Measurements from ENCODE around the gene TRIM47. TPM values are rescaled to one million over a fixed set of nuclear protein-coding genes. Genes with fewer than 3 reads are reported as not detected.

The TRIM47 gene
- total RNA-seq, 4 donors from 2014 or later: 67.8 to 147 (median 81.9) TPM

DNA sequence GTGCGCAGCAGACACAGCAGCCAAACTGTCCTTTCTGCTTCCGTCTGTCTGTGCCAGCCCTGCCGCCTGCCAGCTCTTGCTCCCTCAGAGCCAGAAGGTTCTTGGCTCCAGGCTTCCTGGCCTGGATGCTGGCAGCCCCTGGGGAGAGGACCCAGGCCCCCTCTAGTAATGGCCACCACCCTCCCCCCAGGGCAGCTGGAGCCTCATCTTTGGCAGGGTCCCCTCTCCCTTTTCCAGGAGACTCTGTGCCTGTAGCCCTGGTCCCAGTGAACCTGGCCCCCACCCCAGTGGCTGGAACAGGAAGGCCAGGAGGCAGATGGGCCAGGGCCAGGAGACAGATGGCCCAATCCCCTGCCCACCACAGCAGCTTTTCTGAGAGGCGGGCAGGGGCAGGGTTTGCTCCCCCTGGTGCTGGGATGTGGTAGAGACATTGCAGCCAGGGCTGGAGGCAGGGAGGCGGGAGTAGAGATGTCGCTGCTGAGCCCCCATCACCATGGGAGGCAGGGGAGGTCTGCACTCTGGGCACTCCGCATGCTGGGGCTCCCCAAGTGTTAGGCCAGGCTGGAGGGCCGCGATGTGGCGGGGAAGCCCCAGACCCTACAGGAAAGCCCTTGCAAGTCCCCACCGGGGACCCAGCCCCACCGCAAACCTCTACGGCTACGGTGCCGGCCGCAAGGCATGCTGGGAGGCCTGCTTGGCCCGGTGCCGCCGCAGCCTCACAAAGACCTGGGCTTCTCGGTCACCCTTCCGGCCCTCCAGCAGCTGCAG lies 50.9 kb downstream of the TRIM47 start:
- no peaks in the 10 kb centered on the region for H3K9me3 ChIP-seq
- H3K4me3 ChIP-seq: peak overlapping the region; percentile 48 to 53 (median 49)
- TF ChIP-seq, protein P1, sequence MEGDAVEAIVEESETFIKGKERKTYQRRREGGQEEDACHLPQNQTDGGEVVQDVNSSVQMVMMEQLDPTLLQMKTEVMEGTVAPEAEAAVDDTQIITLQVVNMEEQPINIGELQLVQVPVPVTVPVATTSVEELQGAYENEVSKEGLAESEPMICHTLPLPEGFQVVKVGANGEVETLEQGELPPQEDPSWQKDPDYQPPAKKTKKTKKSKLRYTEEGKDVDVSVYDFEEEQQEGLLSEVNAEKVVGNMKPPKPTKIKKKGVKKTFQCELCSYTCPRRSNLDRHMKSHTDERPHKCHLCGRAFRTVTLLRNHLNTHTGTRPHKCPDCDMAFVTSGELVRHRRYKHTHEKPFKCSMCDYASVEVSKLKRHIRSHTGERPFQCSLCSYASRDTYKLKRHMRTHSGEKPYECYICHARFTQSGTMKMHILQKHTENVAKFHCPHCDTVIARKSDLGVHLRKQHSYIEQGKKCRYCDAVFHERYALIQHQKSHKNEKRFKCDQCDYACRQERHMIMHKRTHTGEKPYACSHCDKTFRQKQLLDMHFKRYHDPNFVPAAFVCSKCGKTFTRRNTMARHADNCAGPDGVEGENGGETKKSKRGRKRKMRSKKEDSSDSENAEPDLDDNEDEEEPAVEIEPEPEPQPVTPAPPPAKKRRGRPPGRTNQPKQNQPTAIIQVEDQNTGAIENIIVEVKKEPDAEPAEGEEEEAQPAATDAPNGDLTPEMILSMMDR (IDR thresholded peaks at IDR 0.05): peak; percentile 69 to 78 (median 71)
- TF ChIP-seq EP300 (IDR thresholded peaks at IDR 0.05) (no peak), POLR2AphosphoS5 (IDR thresholded peaks at IDR 0.05) (peak; percentile 66)
- DNase-seq (ENCODE audit: extremely low spot score): no peak
- intact Hi-C loops (cut with DNase I): loop anchor here (10.0 kb wide), 1 partner anchor 63 kb away; the partner anchor contains the start of gene GALK1
- no peaks in the 10 kb centered on the region for H3K27me3 ChIP-seq
- WGBS: 25% methylated on average over 7 of the region's 21 CpGs
- H3K27ac ChIP-seq (replicated peaks in 1 of 4): peak overlapping the region; percentile 73 to 84 (median 78)
- peaks cover 28 to 40% (median 32%) of the 10 kb centered on the region in 4 donors for H3K4me1 ChIP-seq
- H3K36me3 ChIP-seq: peaks cover 0 to 70% (median 48%) of the 10 kb centered on the region in 4 donors

DNA sequence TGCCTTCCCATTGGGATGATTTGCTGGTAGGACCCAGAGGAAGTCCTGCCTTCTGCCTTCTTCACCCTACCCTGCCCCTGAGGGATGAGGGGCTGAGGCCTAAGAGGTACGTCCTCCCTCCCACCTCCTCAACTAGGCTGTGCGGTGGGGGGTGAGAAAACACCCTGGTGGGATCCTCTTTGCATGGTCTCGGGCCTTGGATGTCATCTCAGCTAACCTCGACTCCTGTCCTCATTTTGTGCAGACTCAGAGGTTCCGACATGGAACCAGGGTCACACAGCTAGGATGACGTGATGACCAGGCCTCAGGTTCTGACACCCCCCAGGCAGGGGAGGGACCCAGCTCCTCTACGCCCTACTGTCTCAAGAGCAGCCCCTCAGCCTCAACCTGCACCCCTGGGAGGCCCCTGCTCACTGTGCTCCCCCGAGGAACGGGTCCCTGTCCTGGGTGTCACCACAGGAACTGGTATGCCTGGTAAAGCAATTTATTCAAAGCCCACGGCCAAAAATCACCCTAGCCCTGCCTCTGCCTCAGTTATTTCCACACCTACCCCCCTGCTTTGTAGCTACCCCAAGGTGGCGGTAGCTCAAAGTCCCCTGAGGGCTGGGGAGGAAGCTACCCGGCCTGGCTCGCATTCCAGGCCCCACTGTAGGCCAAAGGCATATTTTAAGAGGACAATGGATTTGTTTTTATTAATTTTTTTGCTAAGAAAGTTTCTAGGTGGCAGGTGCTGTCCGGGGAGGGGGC lies 51.6 kb downstream of the TRIM47 start:
- DNase-seq (ENCODE audit: extremely low spot score): no peak

DNA sequence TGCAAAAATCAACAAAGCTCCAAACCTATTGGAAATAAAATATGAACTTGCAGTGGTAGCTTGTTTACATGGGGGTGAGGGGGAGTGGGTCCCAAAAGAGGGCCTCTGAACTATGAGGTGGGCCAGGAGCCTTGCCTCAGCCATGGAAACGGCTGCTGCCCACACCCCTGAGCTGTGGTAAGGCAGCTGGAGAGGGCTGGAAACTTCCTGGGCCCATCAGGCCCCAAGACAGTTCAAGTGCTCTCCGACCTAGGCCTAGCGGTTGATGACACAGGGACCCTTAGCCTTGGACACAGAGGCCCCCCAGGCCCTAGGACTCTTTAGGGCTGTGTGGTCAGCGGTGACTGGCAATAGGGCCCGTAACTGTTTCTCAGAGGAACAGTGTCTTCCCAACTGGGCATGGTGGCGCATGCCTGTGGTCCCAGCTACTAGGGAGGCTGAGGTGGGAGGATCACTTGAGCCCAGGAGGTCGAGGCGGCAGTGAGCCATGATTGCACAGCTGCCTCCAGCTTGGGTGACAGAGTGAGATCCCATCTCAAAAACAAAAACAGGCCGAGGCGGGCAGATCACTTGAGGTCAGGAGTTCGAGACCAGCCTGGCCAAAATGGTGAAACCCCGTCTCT lies 52.5 kb downstream of the TRIM47 start:
- intact Hi-C loops (cut with DNase I): loop anchor here (10.0 kb wide), 1 partner anchor 61 kb away; the partner anchor contains the start of gene GALK1
- Histone ChIP-seq H3K36me3 (peaks cover 5 to 79% (median 64%) of the 10 kb centered on the region in 4 donors), H3K4me3 (no peak overlapping the region), H3K27ac (replicated peaks in 1 of 4) (peak overlapping the region in 3 of 4 donors; percentile 44 to 84 (median 51)), H3K27me3 (no peaks in the 10 kb centered on the region), H3K9me3 (no peaks in the 10 kb centered on the region), H3K4me1 (peaks cover 26 to 45% (median 34%) of the 10 kb centered on the region in 4 donors)
- WGBS: 83% methylated on average over 12 of the region's 12 CpGs
- TF ChIP-seq, protein P1 (IDR thresholded peaks at IDR 0.05): no peak
- no peak for TF ChIP-seq POLR2AphosphoS5 (IDR thresholded peaks at IDR 0.05)
- no peak for TF ChIP-seq POLR2A (IDR thresholded peaks at IDR 0.05; ENCODE audit: low read depth)
- TF ChIP-seq EP300 (IDR thresholded peaks at IDR 0.05): no peak
- DNase-seq (ENCODE audit: extremely low spot score): no peak

More for the DNA sequence above, 51.6 kb downstream of the TRIM47 start:
- TF ChIP-seq EP300 (IDR thresholded peaks at IDR 0.05) (no peak), POLR2A (IDR thresholded peaks at IDR 0.05; ENCODE audit: low read depth) (no peak), POLR2AphosphoS5 (IDR thresholded peaks at IDR 0.05) (no peak)
- TF ChIP-seq, protein P1 (IDR thresholded peaks at IDR 0.05): no peak
- 59% methylated on average over 11 of the region's 14 CpGs for WGBS
- Histone ChIP-seq H3K4me3 (no peak overlapping the region), H3K27me3 (no peaks in the 10 kb centered on the region), H3K36me3 (peaks cover 0 to 78% (median 55%) of the 10 kb centered on the region in 4 donors), H3K9me3 (no peaks in the 10 kb centered on the region), H3K4me1 (peaks cover 26 to 45% (median 34%) of the 10 kb centered on the region in 4 donors), H3K27ac (replicated peaks in 1 of 4) (peak overlapping the region; percentile 73 to 84 (median 78))
- intact Hi-C loops (cut with DNase I): loop anchor here (10.0 kb wide), 1 partner anchor 62 kb away; the partner anchor contains the start of gene GALK1

DNA sequence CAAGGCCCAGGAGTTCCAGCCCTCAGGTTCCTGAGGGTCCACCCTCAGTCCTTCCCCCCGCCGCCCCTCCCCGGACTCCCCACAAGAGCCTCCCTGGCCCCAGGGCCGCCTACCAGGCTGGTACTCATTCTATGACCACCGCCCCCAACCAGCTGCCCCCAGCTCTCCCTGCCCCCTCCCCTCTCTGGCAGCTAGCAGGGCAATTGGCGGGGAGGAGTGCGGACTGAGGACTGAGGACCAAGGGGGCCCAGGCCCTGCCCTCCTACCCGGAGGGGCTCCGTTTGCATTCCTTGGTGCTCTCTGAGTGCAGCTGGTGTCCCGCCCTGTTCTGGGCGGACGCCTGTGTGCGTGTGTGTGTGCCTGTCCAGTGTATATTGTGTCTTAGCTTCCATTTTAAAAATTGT lies 53.2 kb downstream of the TRIM47 start:
- no peaks in the 10 kb centered on the region for H3K27me3 ChIP-seq
- H3K4me3 ChIP-seq: no peak overlapping the region
- TF ChIP-seq EP300 (IDR thresholded peaks at IDR 0.05) (no peak), POLR2A (IDR thresholded peaks at IDR 0.05; ENCODE audit: low read depth) (no peak), POLR2AphosphoS5 (IDR thresholded peaks at IDR 0.05) (no peak)
- TF ChIP-seq, protein P1 (IDR thresholded peaks at IDR 0.05): no peak
- peaks cover 12 to 79% (median 66%) of the 10 kb centered on the region in 4 donors for H3K36me3 ChIP-seq
- intact Hi-C loops (cut with DNase I): loop anchor here (10.0 kb wide), 1 partner anchor 60 kb away; the partner anchor contains the start of gene GALK1
- H3K4me1 ChIP-seq: peaks cover 26 to 45% (median 34%) of the 10 kb centered on the region in 4 donors
- peak overlapping the region; percentile 44 to 84 (median 50) for H3K27ac ChIP-seq (replicated peaks in 1 of 4)
- no peak for DNase-seq (ENCODE audit: extremely low spot score)
- no peaks in the 10 kb centered on the region for H3K9me3 ChIP-seq
- WGBS: 51% methylated on average over 4 of the region's 13 CpGs

Data from esophagus muscularis mucosa (tissue), 4 donors.